GM20000 (cell line): ENCODE results near the gene NELFA.

ENCODE experiments used
- DNase-seq: peaks from one replicate; pipeline ENCODE4 v3.0.0; 2012; ENCODE audit warnings: low spot score
- TF ChIP-seq, protein P1 (sequence below): IDR thresholded peaks from 2 replicates; pipeline ENCODE4 v1.5.1; 2012; ENCODE audit warnings: mild to moderate bottlenecking, control low read depth; ENCODE audit errors: extremely low read depth, missing control alignments

Gene NELFA

DNA sequence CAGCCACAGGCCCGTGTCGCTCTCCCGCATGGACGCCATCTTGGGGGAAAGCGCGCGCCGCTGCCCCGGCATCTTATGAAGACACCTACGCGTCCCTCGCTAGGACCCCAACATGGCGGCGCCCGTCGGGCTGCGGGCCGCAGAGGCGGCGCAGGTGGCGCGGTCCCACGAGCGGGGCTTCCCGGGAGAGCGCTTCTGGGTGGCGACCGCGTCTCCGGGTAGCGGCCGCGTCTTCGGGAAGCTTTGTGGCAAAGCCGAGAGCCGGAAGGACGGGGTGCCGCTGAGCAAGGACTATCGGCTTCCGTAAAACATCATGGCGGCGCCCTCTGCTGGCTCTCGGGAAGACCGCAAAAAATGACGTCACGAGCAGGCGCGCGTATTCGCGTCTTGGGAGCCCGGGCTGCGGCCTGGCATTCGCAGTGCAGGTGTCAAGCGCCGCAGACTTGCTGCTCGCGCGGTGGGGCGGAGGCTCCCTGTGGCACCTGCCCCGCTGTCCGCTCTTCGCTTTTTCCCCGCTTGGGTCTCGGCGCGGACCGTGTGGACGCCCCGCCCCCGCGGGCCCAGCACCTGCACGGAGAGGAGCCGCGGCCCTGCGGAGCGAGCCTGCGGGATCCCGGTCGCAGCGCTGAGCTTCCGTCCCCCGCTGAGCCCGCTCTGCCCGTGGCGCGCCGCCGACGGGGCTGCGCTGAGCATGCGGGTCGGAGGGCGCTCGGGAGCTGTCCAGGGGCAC is at the start of gene NELFA:
Gene NELFA (minus strand): TSS at position 54 of the 730 bp plus-strand sequence. CDS start 15 bp downstream, at position 39.
- peak; percentile 97 for DNase-seq
- TF ChIP-seq, protein P1, sequence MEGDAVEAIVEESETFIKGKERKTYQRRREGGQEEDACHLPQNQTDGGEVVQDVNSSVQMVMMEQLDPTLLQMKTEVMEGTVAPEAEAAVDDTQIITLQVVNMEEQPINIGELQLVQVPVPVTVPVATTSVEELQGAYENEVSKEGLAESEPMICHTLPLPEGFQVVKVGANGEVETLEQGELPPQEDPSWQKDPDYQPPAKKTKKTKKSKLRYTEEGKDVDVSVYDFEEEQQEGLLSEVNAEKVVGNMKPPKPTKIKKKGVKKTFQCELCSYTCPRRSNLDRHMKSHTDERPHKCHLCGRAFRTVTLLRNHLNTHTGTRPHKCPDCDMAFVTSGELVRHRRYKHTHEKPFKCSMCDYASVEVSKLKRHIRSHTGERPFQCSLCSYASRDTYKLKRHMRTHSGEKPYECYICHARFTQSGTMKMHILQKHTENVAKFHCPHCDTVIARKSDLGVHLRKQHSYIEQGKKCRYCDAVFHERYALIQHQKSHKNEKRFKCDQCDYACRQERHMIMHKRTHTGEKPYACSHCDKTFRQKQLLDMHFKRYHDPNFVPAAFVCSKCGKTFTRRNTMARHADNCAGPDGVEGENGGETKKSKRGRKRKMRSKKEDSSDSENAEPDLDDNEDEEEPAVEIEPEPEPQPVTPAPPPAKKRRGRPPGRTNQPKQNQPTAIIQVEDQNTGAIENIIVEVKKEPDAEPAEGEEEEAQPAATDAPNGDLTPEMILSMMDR: no peak

- no peak for DNase-seq
- TF ChIP-seq, protein P1: no peak
Measured at GRCh38 chr4:2057382-2058065, 48.8 kb upstream of the NELFA start.

- DNase-seq: no peak
- TF ChIP-seq, protein P1: no peak
Measured at GRCh38 chr4:2054217-2054616, 45.4 kb upstream of the NELFA start.

DNA sequence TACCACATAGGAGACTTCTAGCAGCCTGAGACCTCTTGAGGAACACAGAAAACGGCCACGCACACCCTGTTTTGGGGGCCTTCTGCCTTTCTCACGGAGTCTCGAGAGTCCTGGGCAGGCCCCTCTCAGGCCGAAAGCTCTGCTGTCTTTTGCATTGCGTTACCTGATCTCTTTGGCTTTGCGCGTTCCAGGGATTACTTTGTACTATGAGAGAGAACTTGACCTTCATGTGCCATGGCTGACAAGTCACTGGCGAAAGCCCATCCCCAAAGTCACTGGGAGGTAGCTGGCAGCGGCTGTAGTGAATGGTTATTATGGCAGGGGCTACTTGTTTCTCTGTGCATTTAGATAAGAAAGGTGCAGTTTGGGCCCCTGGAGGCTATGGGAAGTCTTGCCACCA is 42.3 kb upstream of the NELFA start:
- TF ChIP-seq, protein P1: no peak
- DNase-seq: no peak

- no peak for DNase-seq
- TF ChIP-seq, protein P1: no peak
Measured at GRCh38 chr4:2049811-2050210, 41.0 kb upstream of the NELFA start.

GRCh38 chr4:2049381-2049780 is 40.6 kb upstream of the NELFA start:
- TF ChIP-seq, protein P1: no peak

GRCh38 chr4:2048831-2049230 is 40.1 kb upstream of the NELFA start:
- TF ChIP-seq, protein P1: no peak

More at GRCh38 chr4:2049381-2049780, 40.6 kb upstream of the NELFA start:
- DNase-seq: no peak

More at GRCh38 chr4:2048831-2049230, 40.1 kb upstream of the NELFA start:
- DNase-seq: no peak
